ENCODE data around the gene EIF4E.
"Not testable (repeated sequence)": the region's sequence is repeated elsewhere in the genome, so short reads cannot be mapped to it uniquely, and the experiment has no call there.

The EIF4E gene

DNA sequence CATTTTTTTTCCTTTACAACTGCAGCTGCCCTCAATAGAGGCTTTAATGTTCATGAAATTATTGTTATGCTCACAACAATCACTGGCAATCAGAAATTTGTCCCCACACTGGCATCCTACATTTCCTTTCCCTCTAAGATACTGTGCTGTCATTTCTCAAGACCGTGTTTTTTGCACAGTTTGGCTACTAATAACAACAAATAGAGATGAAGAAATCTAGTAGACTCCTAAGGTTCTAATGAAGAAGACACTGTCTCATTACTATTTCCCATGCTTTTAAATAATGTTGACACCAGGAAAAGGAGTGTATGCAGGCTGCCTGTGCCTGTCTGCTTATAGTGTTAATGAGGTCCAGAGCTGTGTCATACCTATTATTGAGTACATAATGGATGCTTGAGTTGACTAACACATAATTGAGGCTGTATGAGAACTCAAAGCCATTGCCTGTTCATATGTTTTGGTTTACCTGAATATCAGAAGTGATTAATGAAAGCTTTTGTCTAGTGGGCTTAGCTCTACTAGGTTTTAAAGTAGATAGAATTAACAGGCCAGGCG lies 1.5 kb upstream of the EIF4E start:
- no peak for DNase-seq

DNA sequence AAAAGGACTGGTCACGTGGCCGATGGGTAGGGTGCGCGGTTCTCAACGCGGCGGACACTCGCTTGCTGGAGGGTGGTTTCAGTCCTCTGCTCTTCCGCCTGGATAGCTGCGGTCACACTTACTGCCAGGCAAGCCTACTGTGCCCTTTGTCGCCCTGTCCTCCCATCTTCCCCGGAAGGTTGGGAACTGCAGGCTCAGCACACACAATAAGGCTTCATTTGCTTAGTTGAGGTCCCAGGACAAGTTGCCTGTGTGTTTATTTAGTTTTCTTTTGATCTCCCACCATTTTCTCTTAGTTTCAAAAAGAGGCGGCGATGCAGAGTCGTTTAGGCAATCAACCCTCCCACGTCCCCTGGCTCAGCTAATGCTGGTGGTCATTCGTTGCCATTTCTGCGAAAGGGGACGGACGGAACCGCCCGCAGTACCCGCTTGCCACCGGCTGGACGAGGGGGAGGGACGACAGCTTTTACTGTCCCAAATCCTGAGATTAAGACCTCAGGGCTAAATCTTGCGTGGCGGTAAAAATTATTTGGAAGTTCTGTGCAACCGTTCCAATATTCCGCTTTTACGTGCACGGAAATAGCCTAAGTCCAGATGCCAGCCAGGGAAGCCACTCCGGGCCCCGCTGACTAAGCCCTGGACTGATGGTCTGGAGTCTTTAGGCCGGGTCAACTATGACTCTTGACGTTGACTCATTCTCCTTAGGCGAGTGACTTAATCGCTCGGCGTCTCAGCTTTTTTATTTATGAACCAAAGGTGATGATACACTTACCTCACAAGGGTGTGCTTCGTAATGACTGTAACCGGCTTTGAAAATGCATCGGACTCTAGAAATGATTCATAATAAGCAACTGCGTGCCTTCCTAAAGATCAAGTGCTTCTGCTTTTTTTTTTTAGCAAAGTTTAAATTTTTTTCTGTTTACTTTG lies 671 bp upstream of the EIF4E start:
- peak; percentile 24 for DNase-seq

DNA sequence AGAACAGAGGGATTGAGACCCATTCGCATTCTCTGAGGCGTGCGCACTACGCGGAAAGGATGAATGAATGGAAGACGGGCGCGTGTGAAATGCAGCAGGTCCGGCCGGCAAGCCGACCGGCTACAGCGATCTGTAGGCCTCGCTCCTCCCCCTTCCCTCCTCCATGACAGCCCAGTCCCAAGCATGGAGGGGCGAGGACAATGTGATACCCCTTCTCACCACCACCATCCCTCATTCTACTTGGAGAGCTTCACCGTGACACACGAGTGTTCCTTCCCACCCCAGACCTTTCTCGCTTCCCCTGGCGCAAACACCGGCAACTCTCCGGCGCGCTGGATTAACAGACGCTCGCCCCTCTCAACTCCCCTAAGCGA lies 815 bp downstream of the EIF4E start:
- peak; percentile 51 for DNase-seq

DNA sequence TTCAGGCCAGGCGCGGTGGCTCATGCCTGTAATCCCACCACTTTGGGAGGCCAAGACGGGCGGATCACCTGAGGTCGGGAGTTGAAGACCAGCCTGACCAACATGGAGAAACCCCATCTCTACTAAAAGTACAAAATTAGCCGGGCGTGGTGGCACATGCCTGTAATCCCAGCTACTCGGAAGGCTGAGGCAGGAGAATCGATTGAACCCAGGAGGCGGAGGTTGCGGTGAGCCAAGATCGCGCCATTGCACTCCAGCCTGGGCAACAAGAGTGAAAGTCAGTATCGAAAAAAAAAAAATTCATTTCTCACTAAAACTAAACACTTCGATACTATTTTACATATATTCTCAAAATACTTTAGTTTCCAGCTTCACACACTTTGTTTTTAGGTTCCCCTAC lies 2.7 kb downstream of the EIF4E start:
- not testable (repeated sequence) for DNase-seq

DNA sequence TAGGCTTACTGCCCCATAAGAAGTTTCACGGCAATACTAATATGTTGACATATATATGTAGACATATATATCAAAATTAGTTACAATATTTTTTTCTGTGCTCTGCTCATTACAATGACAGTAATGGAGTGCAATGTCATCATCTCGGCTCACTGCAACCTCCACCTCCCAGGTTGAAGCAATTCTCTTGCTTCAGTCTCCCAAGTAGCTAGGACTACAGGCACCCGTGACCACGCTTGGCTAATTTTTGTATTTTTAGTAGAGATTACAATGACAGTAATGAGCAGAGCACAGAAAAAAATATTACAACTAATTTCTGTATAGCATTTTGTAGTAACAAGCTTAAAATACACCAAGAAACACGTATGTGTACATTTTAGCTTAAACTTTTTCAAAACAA lies 7.6 kb downstream of the EIF4E start:
- no peak for DNase-seq

DNA sequence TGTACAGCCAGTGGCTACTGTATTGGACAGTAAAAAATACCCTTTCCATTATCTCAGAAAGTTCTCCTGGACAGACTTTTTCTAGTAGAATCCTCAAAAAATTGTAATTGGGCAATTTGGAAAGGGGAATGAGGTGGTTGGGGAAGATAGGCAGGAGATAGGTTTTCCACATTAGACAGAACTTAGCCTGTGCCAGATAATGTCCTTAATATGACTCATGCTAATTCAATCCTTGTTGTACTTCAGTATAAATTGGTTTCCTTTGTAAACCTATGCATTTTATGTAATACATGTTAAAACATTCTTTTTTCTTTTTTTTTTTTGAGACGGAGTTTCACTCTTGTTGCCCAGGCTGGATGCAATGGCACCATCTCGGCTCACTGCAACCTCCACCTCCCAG lies 8.9 kb downstream of the EIF4E start:
- DNase-seq, result no peak

DNA sequence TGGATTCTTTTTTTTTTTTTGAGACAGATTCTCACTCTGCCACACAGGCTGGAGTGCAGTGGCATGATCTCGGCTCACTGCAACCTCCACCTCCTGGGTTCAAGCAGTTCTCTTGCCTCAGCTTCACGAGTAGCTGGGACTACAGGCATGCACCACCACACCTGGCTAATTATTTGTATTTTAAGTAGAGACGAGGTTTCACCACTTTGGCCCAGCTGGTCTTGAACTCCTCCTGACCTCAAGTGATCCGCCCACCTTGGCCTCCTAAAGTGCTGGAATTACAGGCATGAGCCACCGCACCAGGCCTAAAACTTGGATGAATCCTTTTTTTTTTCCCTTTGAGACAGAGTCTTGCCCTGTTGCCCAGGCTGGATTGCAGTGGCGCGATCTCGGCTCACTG lies 18.2 kb downstream of the EIF4E start:
- DNase-seq, result not testable (repeated sequence)

DNA sequence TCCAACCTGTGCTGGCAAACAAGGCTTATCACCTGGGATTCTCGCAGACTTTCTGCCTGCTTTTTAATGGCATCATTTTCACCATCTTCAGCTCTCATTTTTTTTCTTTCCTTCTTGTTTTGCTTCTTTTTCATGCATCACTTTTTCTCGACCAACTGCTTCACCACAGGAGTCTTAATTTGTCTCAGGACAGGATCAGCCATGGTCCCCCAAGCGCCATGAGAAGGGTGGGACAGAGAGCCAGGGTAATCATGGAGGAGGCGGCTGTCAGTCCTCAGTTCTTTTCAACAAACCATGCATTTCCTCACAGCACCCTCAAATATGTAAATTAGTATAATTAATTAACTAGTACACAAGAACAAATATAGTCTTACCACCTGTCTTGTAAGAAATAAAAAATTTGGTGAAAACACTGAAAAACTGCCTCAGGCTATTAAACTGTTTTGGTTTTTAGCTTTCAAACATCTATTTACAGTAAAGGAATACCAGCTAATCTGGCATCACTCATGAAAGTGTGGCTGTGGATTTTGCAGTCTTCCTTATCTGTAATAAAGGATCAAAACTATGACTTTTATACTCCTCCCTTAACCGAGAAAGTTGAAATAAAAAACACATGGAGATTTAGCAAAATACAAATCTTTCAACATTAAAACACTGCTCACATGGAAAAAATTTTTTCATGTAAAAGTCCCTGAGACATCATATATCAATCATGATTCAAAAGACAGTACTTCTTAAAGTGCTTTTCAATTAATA lies 19.1 kb downstream of the EIF4E start:
- DNase-seq, result no peak

DNA sequence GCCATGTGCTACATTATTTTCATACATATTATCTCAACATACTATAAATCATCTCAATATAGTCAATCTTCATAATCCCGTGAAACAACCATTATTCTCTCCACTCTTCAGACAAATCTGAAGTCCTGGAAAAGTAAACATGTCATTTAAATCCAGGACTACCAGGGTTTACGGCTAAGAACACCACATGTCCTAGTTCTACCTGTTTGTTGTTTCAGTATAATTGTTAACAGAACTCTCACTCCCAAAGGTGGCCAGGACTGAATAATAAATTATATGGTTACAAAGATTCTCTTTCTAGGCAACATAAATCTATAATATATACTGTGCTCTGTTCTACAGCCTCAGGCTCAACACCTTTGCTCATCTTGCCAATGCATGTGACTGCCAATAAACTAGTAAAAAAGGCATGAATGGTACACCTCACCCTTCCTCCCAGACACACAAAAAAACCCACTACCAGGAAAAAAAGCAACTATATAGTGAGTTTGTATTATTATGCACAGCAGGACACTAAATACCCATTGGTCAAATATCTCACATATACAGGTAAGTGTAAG lies 20.1 kb downstream of the EIF4E start:
- no peak for DNase-seq

DNA sequence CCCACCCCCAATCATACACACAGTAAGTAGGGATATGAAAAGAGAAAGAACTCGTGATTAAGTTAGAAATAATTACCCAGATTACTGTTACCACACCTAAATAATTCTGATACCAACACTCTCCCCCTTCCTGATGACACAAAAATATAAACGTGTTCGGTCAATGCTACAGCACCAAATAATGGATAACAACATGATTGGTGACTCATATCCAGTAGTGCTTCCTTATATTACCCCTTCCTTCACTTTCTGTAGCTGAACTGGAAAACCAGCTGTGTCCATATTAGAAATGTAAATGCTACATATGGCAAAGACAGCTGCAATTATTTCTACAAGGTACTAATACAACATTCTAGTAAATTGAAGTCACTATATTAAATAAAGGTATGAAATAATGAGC lies 20.8 kb downstream of the EIF4E start:
- no peak for DNase-seq

DNA sequence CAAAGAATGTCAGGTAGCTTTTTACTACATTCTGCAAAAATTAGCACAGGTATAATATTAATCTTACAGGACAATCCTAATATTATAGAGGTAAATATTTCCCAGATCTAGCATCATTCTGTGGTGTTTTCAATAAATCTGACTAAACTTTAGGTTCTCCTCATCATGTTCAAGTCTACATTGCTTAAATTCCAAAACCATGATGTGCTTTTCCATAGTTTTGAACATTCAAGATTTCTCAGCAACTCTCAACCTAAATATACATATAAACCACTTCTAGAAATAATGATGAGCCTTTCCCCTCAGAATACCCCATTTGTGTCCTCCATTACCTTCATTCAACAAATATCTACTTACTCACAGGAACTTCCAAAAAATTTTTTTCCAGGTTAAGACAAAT lies 23.1 kb downstream of the EIF4E start:
- no peak for DNase-seq

DNA sequence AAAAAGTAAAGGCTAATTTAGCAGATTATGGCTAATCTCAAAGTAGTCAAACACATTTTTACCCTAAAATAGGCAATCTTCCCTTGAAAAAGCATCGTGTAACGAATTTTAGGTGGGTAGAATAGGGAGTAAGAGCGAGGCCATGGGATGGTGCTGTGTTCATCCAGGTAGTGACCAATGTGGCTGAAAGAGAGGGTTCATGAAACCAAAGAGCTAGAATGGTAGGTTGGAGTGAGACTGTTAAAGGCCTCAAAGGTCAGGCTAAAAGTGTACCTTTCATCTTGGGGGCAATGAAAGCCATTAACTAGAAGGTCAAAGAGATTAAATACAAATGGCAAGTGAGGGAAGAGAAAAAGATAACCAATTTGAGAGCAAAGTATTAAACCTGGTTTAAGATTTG lies 23.6 kb downstream of the EIF4E start:
- DNase-seq, result no peak

DNA sequence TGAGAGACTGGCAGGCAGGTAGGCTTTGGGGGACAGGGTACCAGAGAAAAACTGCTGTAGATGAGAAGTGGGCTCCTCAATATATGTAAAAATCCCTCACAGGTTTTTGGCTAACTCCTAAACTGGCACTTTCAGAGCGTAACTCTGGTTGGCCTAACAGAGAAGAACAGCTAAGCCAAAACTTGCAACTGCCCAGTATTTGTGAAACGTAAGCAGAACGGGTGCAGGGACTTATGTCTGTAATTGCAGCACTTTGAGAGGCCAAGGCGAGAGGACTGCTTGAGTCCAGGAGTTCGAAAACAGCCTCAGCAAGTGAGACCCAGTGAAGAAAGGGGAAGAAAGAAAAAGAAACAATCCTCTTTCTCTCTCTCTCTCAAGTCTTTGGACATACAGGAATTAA lies 25.0 kb downstream of the EIF4E start:
- DNase-seq, result no peak

DNA sequence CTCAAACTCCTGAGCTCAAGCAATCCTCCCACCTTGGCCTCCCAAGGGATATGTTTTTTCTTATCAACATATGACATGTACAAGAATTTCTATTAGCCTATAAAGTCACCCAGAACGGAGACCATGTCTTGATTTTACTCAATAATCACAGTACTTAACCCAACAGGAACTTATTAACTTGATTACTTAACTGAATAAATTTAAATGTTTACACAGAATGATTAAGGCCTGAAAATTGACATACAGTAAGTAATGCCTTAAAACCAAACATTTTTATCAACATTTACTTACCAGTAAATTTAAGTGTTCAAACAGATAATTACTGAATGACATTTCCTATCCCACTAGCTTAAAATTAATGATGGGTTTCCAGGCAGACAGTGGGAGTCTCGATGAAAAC lies 25.4 kb downstream of the EIF4E start:
- no peak for DNase-seq

DNA sequence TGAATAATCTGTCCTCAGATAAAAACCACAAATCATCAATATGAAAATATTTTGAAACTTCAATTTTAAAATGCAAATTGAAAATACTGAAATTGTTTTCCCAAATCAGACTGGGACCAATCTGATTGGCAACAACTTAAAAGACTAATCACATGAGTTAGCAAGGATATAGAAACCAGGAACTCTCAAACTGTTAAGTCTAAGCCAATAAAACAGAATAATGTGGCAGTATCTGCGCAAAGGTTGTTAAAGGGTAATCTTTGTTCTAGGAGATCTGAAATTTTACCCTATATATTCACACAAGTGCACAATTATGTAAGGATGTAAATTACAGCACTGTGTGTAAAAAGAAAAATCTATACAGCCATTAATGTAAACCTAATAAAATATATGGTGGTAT lies 29.7 kb downstream of the EIF4E start:
- DNase-seq, result no peak

DNA sequence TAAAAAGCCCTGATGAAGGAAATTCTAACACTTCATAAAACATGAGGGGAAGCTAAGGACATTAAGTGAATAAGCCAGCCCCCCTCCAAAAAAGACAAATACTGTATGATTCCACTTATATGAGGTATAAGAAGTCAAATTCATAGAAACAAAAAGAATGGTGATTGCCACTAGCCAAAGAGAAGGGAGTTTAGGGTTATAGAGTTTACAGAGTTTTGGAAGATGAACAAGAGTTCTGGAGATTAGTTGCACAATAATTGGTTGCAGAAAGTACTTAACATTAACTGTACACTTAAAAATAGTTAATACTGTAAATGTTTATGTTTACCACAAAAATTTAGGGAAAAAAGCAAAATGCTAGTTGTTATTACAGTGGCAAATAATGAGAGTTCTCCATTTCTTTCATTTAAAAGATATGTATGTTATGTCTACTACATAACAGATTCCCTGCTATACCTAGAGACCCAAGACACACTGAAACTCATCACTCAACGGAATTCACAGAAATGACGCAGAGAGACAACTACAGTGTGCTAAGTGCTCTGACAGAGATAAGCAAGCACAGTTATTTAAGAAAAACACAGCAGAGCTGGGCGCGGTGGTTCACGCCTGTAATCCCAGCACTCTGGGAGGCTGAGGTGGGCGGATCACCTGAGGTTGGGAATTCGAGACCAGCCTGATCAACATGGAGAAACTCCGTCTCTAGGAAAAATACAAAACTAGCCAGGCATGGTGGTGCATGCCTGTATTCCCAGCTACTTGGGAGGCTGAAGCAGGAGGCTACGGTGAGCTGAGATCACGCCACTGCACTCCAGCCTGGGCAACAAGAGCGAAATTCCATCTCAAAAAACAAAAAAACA lies 37.2 kb downstream of the EIF4E start:
- no peak for DNase-seq

DNA sequence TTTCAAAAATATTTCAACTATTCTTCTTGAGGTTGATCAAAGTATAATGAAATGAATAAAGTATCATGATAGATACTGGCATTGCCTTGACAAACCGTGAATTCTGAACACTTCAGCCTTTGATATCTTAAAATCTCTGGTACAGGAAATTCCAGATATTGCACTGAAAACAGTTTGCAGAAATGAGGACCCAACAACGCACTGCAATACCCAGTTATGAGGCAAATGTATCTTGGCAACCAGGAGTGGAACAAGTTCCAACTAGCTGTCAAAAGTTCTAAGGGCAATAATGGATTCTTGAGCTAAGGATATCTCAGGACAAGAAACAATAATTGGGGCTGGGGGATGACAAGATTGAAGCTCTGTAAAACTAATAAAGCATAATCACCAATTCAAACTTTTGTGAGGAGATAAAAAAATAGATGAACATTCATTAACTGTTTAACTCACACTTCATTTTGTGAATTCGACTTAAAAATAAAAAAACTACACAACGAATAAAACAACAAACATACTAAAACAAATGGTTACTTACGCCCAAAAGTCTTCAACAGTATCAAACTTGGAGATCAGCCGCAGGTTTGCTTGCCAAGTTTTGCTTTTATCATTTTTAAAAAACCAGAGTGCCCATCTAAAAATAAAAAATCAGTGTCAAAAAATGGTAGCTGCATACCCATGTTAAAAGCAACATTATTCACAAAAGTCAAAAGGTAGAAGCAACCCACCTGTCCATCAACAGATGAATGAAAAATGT lies 38.1 kb downstream of the EIF4E start:
- DNase-seq, result no peak

DNA sequence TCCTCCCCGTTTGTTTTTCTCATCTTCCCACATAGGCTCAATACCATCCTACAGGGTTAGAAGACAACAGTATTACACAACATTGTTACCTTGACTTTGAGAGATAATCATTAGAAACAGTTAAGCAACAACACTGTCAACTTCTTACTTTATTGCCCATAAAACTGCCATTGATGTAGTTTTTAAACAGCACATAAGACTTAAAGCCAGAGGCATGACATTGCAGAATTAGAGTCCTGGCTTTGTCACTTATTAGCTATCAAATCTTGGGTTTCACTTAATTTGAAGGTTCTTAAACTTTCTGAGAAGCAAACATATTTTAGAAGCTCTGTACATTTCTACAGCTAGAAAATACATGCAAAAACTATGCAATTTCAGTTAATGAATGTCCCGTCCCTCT lies 41.8 kb downstream of the EIF4E start:
- no peak for DNase-seq

DNA sequence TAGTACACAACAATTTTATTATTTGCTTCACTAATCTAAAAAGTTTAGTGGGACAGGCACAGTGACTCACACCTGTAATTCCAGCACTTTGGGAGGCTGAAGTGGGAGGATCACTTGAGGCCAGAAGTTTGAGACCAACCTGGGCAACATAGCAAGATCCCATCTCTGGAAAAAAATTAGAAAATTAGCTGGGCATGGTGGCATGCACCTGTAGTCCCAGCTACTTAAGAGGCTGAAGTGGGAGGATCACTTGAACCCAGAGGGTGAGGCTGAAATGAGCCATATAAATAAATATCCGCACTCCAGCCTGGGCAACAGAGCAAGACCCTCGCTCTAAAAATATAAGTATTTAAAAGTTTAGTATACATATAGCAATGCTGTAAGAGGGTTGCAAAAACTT lies 42.6 kb downstream of the EIF4E start:
- DNase-seq, result not testable (repeated sequence)

DNA sequence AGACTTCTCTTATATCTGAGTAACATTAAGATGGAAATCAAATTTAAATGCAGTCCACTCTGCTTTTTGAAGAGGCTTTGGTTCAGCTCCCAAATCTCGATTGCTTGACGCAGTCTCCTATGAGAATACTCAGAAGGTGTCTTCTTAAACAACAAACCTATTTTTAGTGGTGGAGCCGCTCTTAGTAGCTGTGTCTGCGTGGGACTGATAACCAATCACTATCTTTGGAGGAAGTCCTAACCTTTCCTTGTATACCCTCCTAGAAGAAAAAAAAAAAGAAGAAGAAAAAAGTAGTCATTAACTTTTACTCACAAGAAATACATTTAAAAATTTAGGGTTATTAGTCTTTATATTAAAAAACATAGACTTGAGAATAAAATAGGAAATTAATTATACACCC lies 48.0 kb downstream of the EIF4E start:
- not testable (repeated sequence) for DNase-seq

DNA sequence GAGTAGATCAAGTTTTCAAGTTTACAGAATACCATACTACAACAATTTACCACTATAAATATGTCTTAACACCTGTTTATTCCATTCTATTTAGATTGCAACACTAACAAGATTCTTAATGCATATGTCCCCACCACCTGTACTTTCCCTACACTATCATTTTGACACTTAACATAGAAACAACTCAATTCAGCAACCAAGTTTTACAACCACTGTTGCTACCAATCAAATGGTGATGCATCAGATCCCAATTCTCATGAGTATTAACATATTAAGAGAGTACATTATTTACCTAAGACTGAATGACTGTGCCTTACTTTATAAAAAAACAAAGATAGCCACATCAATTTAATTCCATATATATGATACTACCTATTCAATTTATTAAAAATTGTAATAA lies 49.4 kb downstream of the EIF4E start:
- DNase-seq, result no peak

DNA sequence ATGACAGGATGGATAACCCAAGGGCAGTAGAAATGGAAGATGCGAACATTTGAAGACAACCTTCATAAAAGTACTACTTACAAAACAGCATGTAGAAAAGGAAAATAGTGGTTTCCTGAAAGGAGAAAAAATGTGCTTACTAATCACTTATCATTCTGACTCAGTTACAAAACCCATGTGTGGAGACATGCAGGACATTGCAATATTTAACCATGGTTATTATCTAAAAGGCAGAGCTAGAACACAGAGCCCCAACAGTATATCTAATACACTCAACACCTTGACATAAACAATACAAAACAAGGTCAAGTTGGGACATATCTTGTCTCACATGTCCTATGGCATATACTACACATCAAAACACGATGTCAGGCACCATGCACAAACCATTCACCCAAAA lies 55.9 kb downstream of the EIF4E start:
- DNase-seq, result no peak

Measured in activated gamma-delta T cell treated with Interleukin-2 at 50 U/mL for 16 hours (primary cell).